Prostate gland (tissue), 2 donors: ENCODE measurements around the gene CRTAC1. TPM values are rescaled to one million over a fixed set of nuclear protein-coding genes. Genes with fewer than 3 reads are reported as not detected.

ENCODE experiments used
- DNase-seq: peaks from one replicate; pipeline ENCODE4 v3.0.0-alpha.2; 2019; ENCODE audit warnings: low spot score
- H3K27ac ChIP-seq, 2 donors: fragments of 200-600 bp; sonication (generic); 2 replicates each; pipeline ENCODE4 v1.5.1; 2017 to 2019
- H3K27me3 ChIP-seq: fragments of 200-600 bp; sonication (generic); replicated peaks from 2 replicates; pipeline ENCODE4 v1.5.1; 2019; ENCODE audit not compliant: insufficient read depth
- H3K36me3 ChIP-seq, 2 donors: fragments of 200-600 bp; sonication (generic); 1 replicate in 1 of 2; 2 replicates in 1 of 2; pipeline versions ENCODE4 v1.5.1 to v1.8.1; 2017 to 2019
- H3K4me1 ChIP-seq: fragments of 200-600 bp; sonication (generic); replicated peaks from 2 replicates; pipeline ENCODE4 v1.5.1; 2019
- H3K4me3 ChIP-seq, 2 donors: fragments of 200-600 bp; sonication (generic); 2 replicates each; pipeline ENCODE4 v1.5.1; 2017 to 2019
- H3K9me3 ChIP-seq: fragments of 200-600 bp; sonication (generic); 2 replicates; pipeline ENCODE4 v1.5.1; 2017
- POLR2A ChIP-seq: fragments of 450-650 bp; IDR thresholded peaks from one replicate; pipeline ENCODE4 v1.6.1; 2016; ENCODE audit warnings: antibody characterized with exemption, mild to moderate bottlenecking
- POLR2AphosphoS5 ChIP-seq: sonication (generic); formaldehyde crosslinking; IDR thresholded peaks from one replicate; pipeline ENCODE4 v1.6.1; 2017; ENCODE audit warnings: antibody characterized with exemption
- WGBS: methylation state at CpG from one replicate; pipeline ENCODE4 v1.1.5; 2018; 5-methylcytosine and 5-hydroxymethylcytosine counted together
- intact Hi-C: fragments of 100-400 bp; cut with DNase I; formaldehyde crosslinking; loops from one replicate; pipeline ENCODE4 v1.14.2; 2022
- total RNA-seq, 2 donors: library from RNA; depleted of rRNA; stranded (reverse); fragments of >200 nt; gene quantifications; one replicate each; pipeline ENCODE4 v1.1.0, GENCODE V29; 2016
- TF ChIP-seq, protein P1 (sequence below), 4 experiments: fragments of 200-600 bp in 2 of 4; fragments of 450-650 bp in 2 of 4; sonication (generic) in 2 of 4; IDR thresholded peaks; 1 replicate in 3 of 4; 2 replicates in 1 of 4; pipeline ENCODE4 v1.5.1; 2016 to 2019; ENCODE audit warnings: antibody characterized with exemption in 4 of 4, mild to moderate bottlenecking in 2 of 4, moderate library complexity in 2 of 4

CRTAC1 gene
- total RNA-seq, 2 donors from 2014 or later = 3.8 to 8.9 TPM

DNA sequence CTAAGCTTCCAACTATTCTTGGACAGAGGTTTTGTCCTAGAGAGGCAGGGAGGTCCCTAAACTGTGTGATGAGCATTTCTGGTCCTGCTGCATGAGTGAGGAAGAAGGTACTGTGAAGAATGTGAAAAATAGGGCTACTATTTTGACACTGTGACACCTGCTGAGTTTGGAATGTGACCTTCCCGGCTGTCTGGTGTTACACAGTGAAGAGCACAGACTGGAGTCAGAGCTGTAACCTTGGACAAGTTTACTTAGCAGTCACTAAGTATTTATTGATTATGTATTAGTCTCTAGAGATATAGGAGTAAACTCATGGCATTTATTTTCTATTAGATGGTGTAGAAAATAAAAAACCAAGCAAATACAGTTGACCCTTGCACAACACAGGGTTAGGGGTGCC is 168.5 kb downstream of the CRTAC1 start:
- WGBS = 38% methylated on average over 1 of the region's 1 CpG
- Histone ChIP-seq H3K27me3 (no peaks in the 10 kb centered on the region), H3K4me1 (no peaks in the 10 kb centered on the region), H3K27ac (no peak overlapping the region), H3K9me3 (no peaks in the 10 kb centered on the region), H3K36me3 (no peaks in the 10 kb centered on the region), H3K4me3 (no peak overlapping the region)
- intact Hi-C loops = no loop called here
- no peak for DNase-seq
- no peak for TF ChIP-seq POLR2AphosphoS5
- no peak for TF ChIP-seq POLR2A
- TF ChIP-seq, protein P1, sequence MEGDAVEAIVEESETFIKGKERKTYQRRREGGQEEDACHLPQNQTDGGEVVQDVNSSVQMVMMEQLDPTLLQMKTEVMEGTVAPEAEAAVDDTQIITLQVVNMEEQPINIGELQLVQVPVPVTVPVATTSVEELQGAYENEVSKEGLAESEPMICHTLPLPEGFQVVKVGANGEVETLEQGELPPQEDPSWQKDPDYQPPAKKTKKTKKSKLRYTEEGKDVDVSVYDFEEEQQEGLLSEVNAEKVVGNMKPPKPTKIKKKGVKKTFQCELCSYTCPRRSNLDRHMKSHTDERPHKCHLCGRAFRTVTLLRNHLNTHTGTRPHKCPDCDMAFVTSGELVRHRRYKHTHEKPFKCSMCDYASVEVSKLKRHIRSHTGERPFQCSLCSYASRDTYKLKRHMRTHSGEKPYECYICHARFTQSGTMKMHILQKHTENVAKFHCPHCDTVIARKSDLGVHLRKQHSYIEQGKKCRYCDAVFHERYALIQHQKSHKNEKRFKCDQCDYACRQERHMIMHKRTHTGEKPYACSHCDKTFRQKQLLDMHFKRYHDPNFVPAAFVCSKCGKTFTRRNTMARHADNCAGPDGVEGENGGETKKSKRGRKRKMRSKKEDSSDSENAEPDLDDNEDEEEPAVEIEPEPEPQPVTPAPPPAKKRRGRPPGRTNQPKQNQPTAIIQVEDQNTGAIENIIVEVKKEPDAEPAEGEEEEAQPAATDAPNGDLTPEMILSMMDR (IDR thresholded peaks at IDR 0.05) = no peak

DNA sequence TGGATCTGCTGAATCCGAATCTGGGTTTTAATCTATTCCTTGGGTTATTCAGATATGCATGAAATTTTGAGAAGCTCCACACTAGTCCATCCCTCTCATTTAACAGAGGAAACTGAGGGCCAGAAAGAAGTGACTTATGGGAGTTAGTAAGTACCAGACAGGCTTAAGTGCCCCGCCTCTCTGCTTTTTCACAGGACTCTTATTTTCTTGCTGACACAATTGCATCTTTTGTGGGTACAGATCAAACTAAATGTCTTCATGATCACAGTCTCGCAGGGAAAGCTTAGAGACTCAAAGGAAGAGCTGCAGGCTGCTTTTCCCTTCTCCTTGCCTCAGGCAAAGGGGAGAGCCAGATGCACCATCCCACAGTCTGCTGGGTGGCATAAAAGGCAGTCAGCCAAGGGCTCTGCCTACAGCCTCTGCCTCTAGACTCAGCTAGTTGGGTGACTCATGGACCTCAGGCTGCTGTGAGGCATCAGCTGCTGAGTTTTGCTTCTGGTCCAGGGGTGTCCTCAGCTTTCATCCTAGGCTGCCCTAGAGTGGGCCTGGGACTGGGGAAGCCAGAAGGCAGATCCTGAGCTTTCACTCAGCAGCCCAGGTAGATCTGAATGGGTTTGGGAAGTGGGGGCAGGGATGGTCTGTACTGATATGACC is 169.2 kb downstream of the CRTAC1 start:
- no peak overlapping the region for H3K27ac ChIP-seq
- H3K27me3 ChIP-seq = no peaks in the 10 kb centered on the region
- no peak for TF ChIP-seq POLR2A
- TF ChIP-seq, protein P1 (IDR thresholded peaks at IDR 0.05) = no peak
- no peaks in the 10 kb centered on the region for H3K4me1 ChIP-seq
- H3K4me3 ChIP-seq = no peak overlapping the region
- no peaks in the 10 kb centered on the region for H3K36me3 ChIP-seq
- DNase-seq = no peak
- WGBS = 71% methylated on average over 3 of the region's 3 CpGs
- no peaks in the 10 kb centered on the region for H3K9me3 ChIP-seq
- intact Hi-C loops = no loop called here

DNA sequence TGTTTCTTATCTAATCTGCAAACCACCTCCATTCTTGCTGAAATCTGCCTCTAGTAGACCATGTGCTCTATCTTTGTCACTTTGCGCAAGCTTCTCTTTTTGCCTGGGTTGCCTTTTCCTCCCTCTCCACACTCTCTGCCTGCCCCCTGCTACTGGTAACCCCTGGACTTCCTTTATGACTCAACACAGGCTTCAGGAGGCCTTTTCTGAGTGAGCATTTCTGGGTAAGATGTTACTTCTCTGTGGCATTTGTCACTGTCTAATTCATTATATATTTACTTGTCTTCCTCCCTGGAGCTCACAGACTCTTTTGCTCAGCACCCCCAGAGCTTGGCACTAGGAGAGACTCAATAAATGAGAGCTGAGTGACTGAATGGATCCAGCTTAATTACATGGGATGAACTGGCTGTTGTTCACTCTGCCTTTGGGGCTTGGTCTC is 172.4 kb downstream of the CRTAC1 start:
- DNase-seq = no peak
- Histone ChIP-seq H3K4me3 (no peak overlapping the region), H3K27ac (no peak overlapping the region), H3K9me3 (no peaks in the 10 kb centered on the region), H3K27me3 (no peaks in the 10 kb centered on the region), H3K36me3 (no peaks in the 10 kb centered on the region), H3K4me1 (no peaks in the 10 kb centered on the region)
- WGBS = 79% methylated on average over 1 of the region's 1 CpG
- intact Hi-C loops = no loop called here
- TF ChIP-seq POLR2AphosphoS5 (no peak), POLR2A (no peak)

DNA sequence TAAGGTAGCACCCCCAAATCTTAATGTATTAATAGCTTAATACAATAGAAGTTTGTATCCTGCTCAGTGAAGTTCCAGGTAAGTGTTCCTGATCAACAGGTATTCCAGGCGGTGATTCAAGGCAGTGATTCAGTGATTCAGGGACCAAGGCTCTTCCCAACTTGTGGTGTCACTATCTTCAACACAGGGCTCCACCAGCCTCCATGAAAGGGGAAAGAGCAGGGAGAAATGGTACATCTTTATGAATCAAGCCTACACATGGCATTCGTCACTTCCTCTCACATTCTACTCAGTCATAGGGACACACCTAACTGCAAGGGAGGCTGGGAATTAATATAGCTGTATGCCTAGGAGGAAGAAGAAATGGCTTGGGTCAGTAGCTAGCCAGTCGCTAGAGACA is 175.7 kb downstream of the CRTAC1 start:
- Histone ChIP-seq H3K4me3 (no peak overlapping the region), H3K4me1 (peaks cover 6% of the 10 kb centered on the region), H3K27me3 (no peaks in the 10 kb centered on the region), H3K27ac (no peak overlapping the region), H3K36me3 (no peaks in the 10 kb centered on the region), H3K9me3 (no peaks in the 10 kb centered on the region)
- no peak for TF ChIP-seq POLR2A
- TF ChIP-seq, protein P1 (IDR thresholded peaks at IDR 0.05) = no peak
- no peak for TF ChIP-seq POLR2AphosphoS5
- intact Hi-C loops = no loop called here
- no peak for DNase-seq
- 93% methylated on average over 3 of the region's 3 CpGs for WGBS

DNA sequence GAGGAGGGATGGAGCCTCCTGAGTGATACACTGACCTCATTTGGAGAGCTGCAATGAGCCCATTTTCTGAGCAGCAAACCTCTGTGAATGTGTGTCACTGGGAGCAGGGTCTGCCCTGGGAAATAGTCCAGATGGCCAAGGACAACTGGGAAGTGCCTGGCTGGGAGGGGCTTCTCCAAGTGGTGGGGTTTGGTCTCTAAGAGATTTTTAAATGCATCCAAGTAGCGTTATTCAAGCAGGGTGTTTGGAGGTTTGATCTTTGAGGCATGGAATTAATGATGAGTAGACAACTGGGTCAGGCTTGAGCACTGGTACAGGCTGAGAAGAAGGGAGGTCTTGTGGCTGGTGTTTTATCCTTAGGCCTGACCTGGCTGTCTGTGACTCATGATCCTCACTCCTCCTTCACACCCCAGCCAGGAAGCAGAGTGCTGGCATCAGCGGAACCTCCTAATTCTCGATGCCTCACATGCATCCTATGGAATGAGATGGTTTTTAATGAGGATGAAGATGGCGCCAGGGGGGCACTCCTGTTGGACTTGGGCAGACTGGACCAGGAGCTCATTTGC is 177.5 kb downstream of the CRTAC1 start:
- 88% methylated on average over 4 of the region's 4 CpGs for WGBS
- intact Hi-C loops = no loop called here
- Histone ChIP-seq H3K4me1 (peaks cover 6% of the 10 kb centered on the region), H3K27me3 (no peaks in the 10 kb centered on the region), H3K9me3 (no peaks in the 10 kb centered on the region), H3K27ac (no peak overlapping the region), H3K36me3 (no peaks in the 10 kb centered on the region), H3K4me3 (no peak overlapping the region)
- no peak for DNase-seq
- TF ChIP-seq, protein P1 (IDR thresholded peaks at IDR 0.05) = no peak
- TF ChIP-seq POLR2AphosphoS5 = no peak
- no peak for TF ChIP-seq POLR2A
